KMS-11 (cell line): ENCODE measurements around the gene FANCI.

ENCODE experiments used
- H2AFZ ChIP-seq: fragments of 200-600 bp; sonication (generic); 2 replicates; pipeline ENCODE4 v1.6.1; 2016; ENCODE audit warnings: antibody characterized with exemption, mixed run types, low read depth
- H3K27ac ChIP-seq: fragments of 200-600 bp; sonication (generic); 2 replicates; pipeline ENCODE4 v1.6.1; 2016; ENCODE audit warnings: mild to moderate bottlenecking, mixed run types
- H3K27me3 ChIP-seq: fragments of 200-600 bp; sonication (generic); 2 replicates; pipeline ENCODE4 v1.6.1; 2017; ENCODE audit warnings: mild to moderate bottlenecking, low read depth, mixed run types, moderate library complexity; ENCODE audit not compliant: insufficient read depth
- H3K36me3 ChIP-seq: fragments of 200-600 bp; sonication (generic); 2 replicates; pipeline ENCODE4 v1.6.1; 2017; ENCODE audit warnings: mild to moderate bottlenecking, mixed run types; ENCODE audit not compliant: insufficient read depth
- H3K4me1 ChIP-seq: fragments of 200-600 bp; sonication (generic); 2 replicates; pipeline ENCODE4 v1.6.1; 2016; ENCODE audit warnings: mild to moderate bottlenecking, low read depth, mixed run types; ENCODE audit not compliant: poor library complexity, severe bottlenecking
- H3K4me2 ChIP-seq: fragments of 200-600 bp; sonication (generic); 2 replicates; pipeline ENCODE4 v1.7.0; 2016; ENCODE audit warnings: mild to moderate bottlenecking, mixed run types
- H3K4me3 ChIP-seq: fragments of 200-600 bp; sonication (generic); IDR thresholded peaks from 2 replicates; pipeline ENCODE4 v1.6.1; 2017; ENCODE audit warnings: low read depth, low read length, mixed read lengths; ENCODE audit not compliant: insufficient read depth
- H3K79me2 ChIP-seq: fragments of 200-600 bp; sonication (generic); 2 replicates; pipeline ENCODE4 v1.6.1; 2016; ENCODE audit warnings: low read depth, mixed run types; ENCODE audit not compliant: insufficient read depth
- H3K9ac ChIP-seq: fragments of 200-600 bp; sonication (generic); 2 replicates; pipeline ENCODE4 v1.6.1; 2016; ENCODE audit warnings: mild to moderate bottlenecking, mixed run types
- H4K20me1 ChIP-seq: fragments of 200-600 bp; sonication (generic); 2 replicates; pipeline ENCODE4 v1.6.1; 2016; ENCODE audit warnings: mild to moderate bottlenecking, mixed run types; ENCODE audit not compliant: insufficient read depth
- TF ChIP-seq, protein P1 (sequence below): fragments of 200-600 bp; sonication (generic); conservative IDR thresholded peaks from 2 replicates; pipeline ENCODE4 v1.6.1; 2017; ENCODE audit warnings: low read depth, mild to moderate bottlenecking, antibody characterized with exemption, low read length, moderate library complexity, mixed read lengths

The FANCI gene

DNA sequence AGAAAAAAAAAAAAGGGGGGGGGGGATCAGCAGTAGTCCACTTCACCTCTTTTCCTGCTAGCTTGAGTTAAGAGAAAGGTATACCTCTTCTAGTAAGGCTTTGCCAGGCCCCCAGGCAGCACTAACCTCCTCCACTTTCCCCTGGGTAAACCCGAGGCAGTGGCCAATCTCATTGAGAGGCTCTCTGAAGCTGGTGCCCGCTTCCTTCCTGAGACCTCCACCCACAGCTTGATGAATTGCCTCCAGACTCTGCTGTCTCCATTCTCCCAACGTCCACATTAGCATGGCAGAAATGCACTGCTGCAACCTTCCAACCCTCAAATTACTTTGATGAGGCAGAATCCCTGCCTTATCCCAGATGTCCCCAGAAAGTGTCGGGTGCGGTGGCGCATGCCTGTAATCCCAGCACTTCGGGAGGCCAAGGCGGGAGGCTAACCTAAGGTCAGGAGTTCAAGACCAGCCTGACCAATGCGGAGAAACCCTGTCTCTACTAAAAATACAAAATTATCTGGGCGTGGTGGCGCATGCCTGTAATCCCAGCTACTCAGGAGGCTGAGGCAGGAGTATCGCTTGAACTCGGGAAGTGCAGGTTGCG, 37.7 kb upstream of the FANCI start:
- no peaks in the 10 kb centered on the region for H3K36me3 ChIP-seq
- no peaks in the 10 kb centered on the region for H3K79me2 ChIP-seq
- no peak overlapping the region for H3K4me2 ChIP-seq
- no peaks in the 10 kb centered on the region for H4K20me1 ChIP-seq
- H3K4me1 ChIP-seq = peaks cover 10% of the 10 kb centered on the region
- TF ChIP-seq, protein P1, sequence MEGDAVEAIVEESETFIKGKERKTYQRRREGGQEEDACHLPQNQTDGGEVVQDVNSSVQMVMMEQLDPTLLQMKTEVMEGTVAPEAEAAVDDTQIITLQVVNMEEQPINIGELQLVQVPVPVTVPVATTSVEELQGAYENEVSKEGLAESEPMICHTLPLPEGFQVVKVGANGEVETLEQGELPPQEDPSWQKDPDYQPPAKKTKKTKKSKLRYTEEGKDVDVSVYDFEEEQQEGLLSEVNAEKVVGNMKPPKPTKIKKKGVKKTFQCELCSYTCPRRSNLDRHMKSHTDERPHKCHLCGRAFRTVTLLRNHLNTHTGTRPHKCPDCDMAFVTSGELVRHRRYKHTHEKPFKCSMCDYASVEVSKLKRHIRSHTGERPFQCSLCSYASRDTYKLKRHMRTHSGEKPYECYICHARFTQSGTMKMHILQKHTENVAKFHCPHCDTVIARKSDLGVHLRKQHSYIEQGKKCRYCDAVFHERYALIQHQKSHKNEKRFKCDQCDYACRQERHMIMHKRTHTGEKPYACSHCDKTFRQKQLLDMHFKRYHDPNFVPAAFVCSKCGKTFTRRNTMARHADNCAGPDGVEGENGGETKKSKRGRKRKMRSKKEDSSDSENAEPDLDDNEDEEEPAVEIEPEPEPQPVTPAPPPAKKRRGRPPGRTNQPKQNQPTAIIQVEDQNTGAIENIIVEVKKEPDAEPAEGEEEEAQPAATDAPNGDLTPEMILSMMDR = no peak
- H3K27ac ChIP-seq = no peak overlapping the region
- no peak overlapping the region for H2AFZ ChIP-seq
- no peak overlapping the region for H3K4me3 ChIP-seq
- no peaks in the 10 kb centered on the region for H3K27me3 ChIP-seq
- no peak overlapping the region for H3K9ac ChIP-seq

DNA sequence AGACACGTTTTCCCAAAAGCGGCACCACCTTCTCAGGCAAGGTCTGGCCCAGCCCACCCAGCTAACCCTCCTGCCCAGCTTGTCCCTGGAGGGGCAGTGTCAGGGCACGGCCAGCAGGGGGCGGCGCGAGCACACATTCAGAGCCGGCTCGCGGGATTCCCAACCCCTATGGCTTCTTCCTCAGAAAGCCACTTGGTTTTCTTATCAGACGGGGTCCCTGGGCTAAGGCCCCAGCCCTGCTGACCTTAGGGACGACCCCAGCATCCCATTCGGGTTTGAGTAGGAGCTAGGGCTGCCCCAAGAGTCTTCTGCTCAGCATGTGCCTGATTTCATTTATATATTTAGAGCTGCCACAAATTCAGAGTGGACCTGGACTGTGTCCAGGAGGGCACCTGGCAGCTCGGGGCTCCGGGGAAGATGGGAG, 36.9 kb upstream of the FANCI start:
- TF ChIP-seq, protein P1 = peak; percentile 96
- Histone ChIP-seq H3K27ac (no peak overlapping the region), H3K4me1 (peaks cover 10% of the 10 kb centered on the region), H3K9ac (no peak overlapping the region), H3K4me2 (peak overlapping the region; percentile 72), H4K20me1 (no peaks in the 10 kb centered on the region), H3K4me3 (no peak overlapping the region), H3K27me3 (no peaks in the 10 kb centered on the region), H3K79me2 (no peaks in the 10 kb centered on the region), H3K36me3 (no peaks in the 10 kb centered on the region), H2AFZ (peak overlapping the region; percentile 71; the same call in 1 of the 2 replicates)

DNA sequence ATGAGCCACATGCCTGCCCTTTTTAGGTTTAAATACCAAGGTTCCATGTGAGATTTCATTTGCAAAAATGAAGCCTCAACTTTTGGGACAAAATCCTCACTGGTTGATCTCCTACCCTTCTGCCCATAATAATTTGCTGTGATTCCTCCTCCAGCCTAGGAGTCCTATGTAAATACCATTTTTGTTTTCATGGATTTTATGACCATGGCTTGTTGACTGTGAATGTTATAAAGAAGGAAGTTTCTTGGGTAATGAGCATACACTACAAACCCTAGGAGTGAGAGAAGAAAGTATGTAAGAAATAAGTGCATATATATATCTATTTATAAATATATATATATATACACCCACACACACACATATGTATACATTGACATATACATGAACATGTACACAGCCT, 35.5 kb upstream of the FANCI start:
- H3K79me2 ChIP-seq = no peaks in the 10 kb centered on the region
- no peak overlapping the region for H3K4me2 ChIP-seq
- H3K4me3 ChIP-seq = no peak overlapping the region
- no peaks in the 10 kb centered on the region for H3K36me3 ChIP-seq
- H4K20me1 ChIP-seq = no peaks in the 10 kb centered on the region
- no peak overlapping the region for H3K9ac ChIP-seq
- H3K27me3 ChIP-seq = no peaks in the 10 kb centered on the region
- TF ChIP-seq, protein P1 = no peak
- peaks cover 10% of the 10 kb centered on the region for H3K4me1 ChIP-seq
- H2AFZ ChIP-seq = no peak overlapping the region
- no peak overlapping the region for H3K27ac ChIP-seq

DNA sequence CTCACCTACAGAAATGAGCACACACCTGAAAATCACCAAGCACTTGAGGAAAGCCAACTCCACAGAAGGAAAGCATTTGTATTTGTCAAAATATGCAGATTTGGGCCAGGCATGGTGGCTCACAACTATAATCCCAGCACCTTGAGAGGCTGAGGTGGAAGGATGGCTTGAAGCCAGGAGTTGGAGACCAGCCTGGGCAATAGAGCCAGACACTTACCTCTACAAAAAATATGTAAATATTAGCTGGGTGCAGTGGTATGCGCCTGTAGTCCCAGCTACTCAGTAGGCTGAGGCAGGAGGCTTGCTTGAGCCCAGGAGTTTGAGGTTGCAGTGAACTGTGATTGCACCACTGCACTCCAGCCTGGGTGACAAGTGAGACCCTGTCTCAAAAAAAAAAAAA, 34.7 kb upstream of the FANCI start:
- Histone ChIP-seq H3K9ac (no peak overlapping the region), H3K27ac (no peak overlapping the region), H4K20me1 (no peaks in the 10 kb centered on the region), H3K79me2 (no peaks in the 10 kb centered on the region), H3K4me1 (peaks cover 10% of the 10 kb centered on the region), H3K4me3 (no peak overlapping the region), H2AFZ (no peak overlapping the region), H3K36me3 (no peaks in the 10 kb centered on the region), H3K27me3 (no peaks in the 10 kb centered on the region), H3K4me2 (no peak overlapping the region)
- TF ChIP-seq, protein P1 = no peak
